ENCODE measurements around the gene PDF. TPM values are rescaled to one million over a fixed set of nuclear protein-coding genes. Genes with fewer than 3 reads are reported as not detected.
"Not testable (repeated sequence)": the region's sequence is repeated elsewhere in the genome, so short reads cannot be mapped to it uniquely, and the experiment has no call there.

The PDF gene
- total and polyA plus RNA-seq, 2 donors (not counting 3 experiments of a cell fraction or from before 2014, with no cell fraction given) = 13.1 to 16.7 TPM

DNA sequence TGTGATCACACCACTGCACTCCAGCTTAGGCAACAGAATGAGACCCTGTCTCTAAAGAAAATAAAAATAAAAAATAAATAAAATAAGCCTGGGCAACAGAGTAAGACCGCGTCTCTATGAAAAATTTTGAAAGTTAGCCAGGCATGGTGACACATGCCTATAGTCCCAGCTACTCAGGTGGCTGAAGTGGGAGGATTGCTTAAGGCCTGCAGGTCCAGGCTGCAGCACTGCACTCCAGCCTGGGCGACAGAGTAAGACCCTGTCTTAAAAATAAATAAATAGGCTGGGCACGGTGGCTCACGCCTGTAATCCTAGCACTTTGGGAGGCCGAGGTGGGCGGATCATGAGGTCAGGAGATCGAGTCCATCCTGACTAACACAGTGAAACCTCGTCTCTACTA, 38.7 kb downstream of the PDF start:
- H3K36me3 ChIP-seq (ENCODE audit: control insufficient read depth in 2 of 2, extremely low read depth in 1 of 2, insufficient read depth in 2 of 2, low read length in 2 of 2); H4K20me1 ChIP-seq (replicated peaks; ENCODE audit: control insufficient read depth, extremely low read depth, insufficient read depth, low read length); H3K27me3 ChIP-seq (ENCODE audit: control insufficient read depth in 2 of 2, insufficient read depth in 2 of 2, low read length in 2 of 2); DNase-seq (ENCODE audit: low read depth, low spot score); H3K4me1 ChIP-seq (ENCODE audit: control insufficient read depth, extremely low read depth, insufficient read depth, low read length); H3K4me3 ChIP-seq (replicated peaks in 1 of 3; ENCODE audit: insufficient read depth in 1 of 3, low read depth in 1 of 3, low read length in 3 of 3); H3K27ac ChIP-seq (ENCODE audit: insufficient read depth, low read depth, low read length); FAIRE-seq; H3K4me2 ChIP-seq (ENCODE audit: insufficient read depth, low read length); dilution Hi-C loops (cut with MboI; ENCODE audit: extremely low pct_ligation_motif_present, low sequenced_read_pairs); H3K9me1 ChIP-seq (replicated peaks; ENCODE audit: control insufficient read depth, extremely low read depth, insufficient read depth, low read length); H3K9me3 ChIP-seq (replicated peaks; ENCODE audit: control insufficient read depth, insufficient read depth, low read length); H3K9ac ChIP-seq (replicated peaks; ENCODE audit: extremely low read depth, insufficient read depth, low read length); H2AFZ ChIP-seq (ENCODE audit: low read depth, low read length); POLR2A ChIA-PET; BruUV-seq (replicated peaks); H3K79me2 ChIP-seq (ENCODE audit: control insufficient read depth, insufficient read depth, low read length): not testable (repeated sequence)
- intact Hi-C loops (cut with micrococcal nuclease) = loop anchor here (10.0 kb wide), 1 partner anchor 447 kb away; the partner anchor contains the start of gene TANGO6
- CTCF ChIA-PET = interaction anchor here (0.9 kb wide), 1 partner anchor 141 kb away, joined by 3 read pairs; no protein-coding TSS in a partner anchor

GRCh38 chr16:69286941-69287713, 43.3 kb downstream of the PDF start:
- H3K79me2 ChIP-seq (ENCODE audit: control insufficient read depth, insufficient read depth, low read length) = peaks cover 12% of the 10 kb centered on the region

More at GRCh38 chr16:69286941-69287713, 43.3 kb downstream of the PDF start:
- BruUV-seq (replicated peaks) = no TSS peak
- peak; percentile 84 for DNase-seq (ENCODE audit: low read depth, low spot score)
- intact Hi-C loops (cut with micrococcal nuclease) = loop anchor here (1.0 to 5.0 kb wide), 3 partner anchors 100 to 137 kb away; partner anchors contain the start of gene SNTB2
- H3K27ac ChIP-seq (ENCODE audit: insufficient read depth, low read depth, low read length) = no peak overlapping the region
- CTCF ChIA-PET = interaction anchor here (0.6 to 4.3 kb wide), 15 partner anchors 11 to 366 kb away, joined by 3 to 119 read pairs (median 5); partner anchors contain the start of gene SNTB2
- H3K36me3 ChIP-seq (ENCODE audit: control insufficient read depth in 2 of 2, extremely low read depth in 1 of 2, insufficient read depth in 2 of 2, low read length in 2 of 2) = peaks cover 5 to 6% of the 10 kb centered on the region in 2 experiments
- dilution Hi-C loops (cut with MboI; ENCODE audit: extremely low pct_ligation_motif_present, low sequenced_read_pairs) = no loop called here
- peak; percentile 14 to 22 for TF ChIP-seq CTCF (IDR thresholded peaks at IDR 0.05; ENCODE audit: extremely low read depth in 1 of 2, insufficient read depth in 1 of 2, low read depth in 1 of 2, low read length in 2 of 2)
- TF ChIP-seq POLR2AphosphoS5 (IDR thresholded peaks at IDR 0.05; ENCODE audit: insufficient read depth, low read depth, low read length) = no peak
- no peaks in the 10 kb centered on the region for H4K20me1 ChIP-seq (replicated peaks; ENCODE audit: control insufficient read depth, extremely low read depth, insufficient read depth, low read length)
- H3K4me2 ChIP-seq (ENCODE audit: insufficient read depth, low read length) = no peak overlapping the region
- H3K27me3 ChIP-seq (ENCODE audit: control insufficient read depth in 2 of 2, insufficient read depth in 2 of 2, low read length in 2 of 2) = no peaks in the 10 kb centered on the region
- H3K9ac ChIP-seq (replicated peaks; ENCODE audit: extremely low read depth, insufficient read depth, low read length) = no peak overlapping the region
- H3K9me1 ChIP-seq (replicated peaks; ENCODE audit: control insufficient read depth, extremely low read depth, insufficient read depth, low read length) = no peaks in the 10 kb centered on the region
- FAIRE-seq = no peak
- peaks cover 8% of the 10 kb centered on the region for H3K4me1 ChIP-seq (ENCODE audit: control insufficient read depth, extremely low read depth, insufficient read depth, low read length)
- H3K4me3 ChIP-seq (replicated peaks in 1 of 3; ENCODE audit: insufficient read depth in 1 of 3, low read depth in 1 of 3, low read length in 3 of 3) = no peak overlapping the region
- H3K9me3 ChIP-seq (replicated peaks; ENCODE audit: control insufficient read depth, insufficient read depth, low read length) = no peaks in the 10 kb centered on the region
- POLR2A ChIA-PET = interaction anchor here (0.6 kb wide), 1 partner anchor 101 kb away, joined by 4 read pairs; no protein-coding TSS in a partner anchor
- H2AFZ ChIP-seq (ENCODE audit: low read depth, low read length) = no peak overlapping the region
